Keratinocyte (primary cell): ENCODE data around the gene MAP1LC3B.

Experiments used
- EZH2 ChIP-seq: IDR thresholded peaks from one replicate; pipeline ENCODE4 v1.6.1; 2012; ENCODE audit warnings: inconsistent platforms, mild to moderate bottlenecking, low read length, moderate library complexity
- TF ChIP-seq, protein P1 (sequence below), 3 experiments: IDR thresholded peaks in 1 of 3; conservative IDR thresholded peaks in 1 of 3; optimal IDR thresholded peaks in 1 of 3; 2 replicates in 2 of 3; 3 replicates in 1 of 3; pipeline versions ENCODE3 to v1.5.1; 2011; ENCODE audit warnings: low read length in 3 of 3, mild to moderate bottlenecking in 3 of 3, moderate library complexity in 2 of 3, control low read depth in 1 of 3, inconsistent platforms in 1 of 3; ENCODE audit not compliant: insufficient read depth in 2 of 3; ENCODE audit errors: extremely low read depth in 1 of 3

DNA sequence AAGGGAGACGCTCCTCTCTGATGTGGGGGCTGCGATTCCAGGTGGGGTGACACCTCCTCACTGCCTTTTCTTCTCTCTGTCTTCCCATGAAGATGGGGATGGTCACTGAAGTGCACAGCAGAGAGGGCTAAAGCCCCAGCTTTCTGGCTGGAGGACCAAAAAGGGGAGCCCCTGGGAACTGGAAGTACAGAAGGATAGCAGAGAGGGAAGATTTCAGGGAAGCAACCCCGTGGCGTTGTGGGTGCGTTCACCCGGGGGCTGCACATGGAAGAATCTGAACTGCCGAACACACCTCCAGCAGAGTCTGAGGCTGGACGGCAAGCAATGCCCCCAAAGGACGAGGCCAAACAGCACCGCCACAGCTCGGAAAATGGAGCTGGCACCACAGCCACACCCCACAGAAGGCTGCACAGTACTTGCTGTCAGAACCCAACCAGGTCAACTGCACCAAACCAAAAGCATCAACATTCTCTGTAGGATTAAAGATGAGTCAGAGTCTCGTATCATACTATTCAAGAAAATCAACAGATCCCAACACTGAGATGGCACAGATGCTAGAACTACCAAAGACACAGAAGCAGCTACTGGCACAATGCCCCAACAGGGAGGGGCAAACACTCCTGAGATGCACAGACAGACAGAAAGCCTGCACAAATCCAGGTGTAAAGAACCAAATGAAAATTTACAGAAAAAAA is 49.9 kb downstream of the MAP1LC3B start:
- TF ChIP-seq, protein P1, sequence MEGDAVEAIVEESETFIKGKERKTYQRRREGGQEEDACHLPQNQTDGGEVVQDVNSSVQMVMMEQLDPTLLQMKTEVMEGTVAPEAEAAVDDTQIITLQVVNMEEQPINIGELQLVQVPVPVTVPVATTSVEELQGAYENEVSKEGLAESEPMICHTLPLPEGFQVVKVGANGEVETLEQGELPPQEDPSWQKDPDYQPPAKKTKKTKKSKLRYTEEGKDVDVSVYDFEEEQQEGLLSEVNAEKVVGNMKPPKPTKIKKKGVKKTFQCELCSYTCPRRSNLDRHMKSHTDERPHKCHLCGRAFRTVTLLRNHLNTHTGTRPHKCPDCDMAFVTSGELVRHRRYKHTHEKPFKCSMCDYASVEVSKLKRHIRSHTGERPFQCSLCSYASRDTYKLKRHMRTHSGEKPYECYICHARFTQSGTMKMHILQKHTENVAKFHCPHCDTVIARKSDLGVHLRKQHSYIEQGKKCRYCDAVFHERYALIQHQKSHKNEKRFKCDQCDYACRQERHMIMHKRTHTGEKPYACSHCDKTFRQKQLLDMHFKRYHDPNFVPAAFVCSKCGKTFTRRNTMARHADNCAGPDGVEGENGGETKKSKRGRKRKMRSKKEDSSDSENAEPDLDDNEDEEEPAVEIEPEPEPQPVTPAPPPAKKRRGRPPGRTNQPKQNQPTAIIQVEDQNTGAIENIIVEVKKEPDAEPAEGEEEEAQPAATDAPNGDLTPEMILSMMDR (optimal IDR thresholded peaks at IDR 0.05 in 1 of 3, IDR thresholded peaks at IDR 0.05 in 1 of 3, conservative IDR thresholded peaks at IDR 0.05 in 1 of 3; ENCODE audit: extremely low read depth in 1 of 3, insufficient read depth in 2 of 3, low read length in 3 of 3): no peak
- no peak for TF ChIP-seq EZH2
